Activated CD4-positive, alpha-beta T cell treated with anti-CD3 and anti-CD28 coated beads for 4 hours (primary cell): ENCODE data around the gene NBEA.
"Not testable (repeated sequence)": the region's sequence is repeated elsewhere in the genome, so short reads cannot be mapped to it uniquely, and the experiment has no call there.

Source experiments
- DNase-seq, 2 donors: peaks; one replicate each; pipeline ENCODE4 v3.0.0-alpha.2; 2020

NBEA gene

DNA sequence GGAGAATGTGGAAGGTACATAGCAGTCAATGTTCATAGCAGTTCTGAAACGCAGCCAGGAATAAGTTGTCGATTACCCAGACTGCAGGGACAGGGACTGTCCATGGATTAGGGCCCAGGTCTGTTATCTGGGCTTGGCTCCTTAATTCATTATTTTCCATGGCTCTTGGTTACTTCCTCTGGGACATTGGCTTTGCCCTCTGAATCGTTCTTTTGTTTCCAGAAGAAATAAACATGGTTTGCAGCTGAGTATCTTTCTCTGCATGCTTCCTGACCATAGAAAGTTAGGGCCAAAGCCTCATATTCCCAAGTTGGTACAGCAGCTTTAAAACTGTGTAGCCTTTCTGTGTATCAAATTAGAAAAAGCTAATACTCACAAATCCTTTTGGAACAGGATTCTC, 656.2 kb downstream of the NBEA start:
- DNase-seq: no peak

DNA sequence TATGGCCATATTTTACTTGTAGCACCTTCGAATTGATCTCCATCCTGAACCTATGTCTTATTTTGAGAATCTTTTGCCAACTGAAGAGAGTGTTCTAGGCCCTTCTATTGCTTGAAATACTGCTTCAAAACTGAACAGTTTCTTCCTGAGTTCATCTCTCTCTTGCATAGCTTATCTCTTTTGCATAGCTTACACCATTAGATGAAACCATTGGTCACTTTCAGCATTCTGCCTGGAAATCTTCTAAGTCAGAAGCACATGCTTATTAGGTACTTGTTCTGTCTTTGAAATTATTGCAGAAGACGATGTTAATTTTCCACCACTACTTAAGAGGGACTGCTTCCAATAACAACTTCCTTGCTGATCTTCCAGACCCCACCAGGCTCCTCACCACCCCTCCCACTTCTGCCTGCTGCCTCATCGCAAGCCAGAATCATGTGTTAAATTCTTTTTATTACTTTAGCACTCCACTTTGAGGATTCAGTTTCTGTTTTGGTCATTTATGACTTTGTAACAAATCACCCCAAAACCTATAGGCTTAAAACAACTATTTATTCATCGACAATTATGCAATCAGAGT, 656.8 kb downstream of the NBEA start:
- DNase-seq: no peak

DNA sequence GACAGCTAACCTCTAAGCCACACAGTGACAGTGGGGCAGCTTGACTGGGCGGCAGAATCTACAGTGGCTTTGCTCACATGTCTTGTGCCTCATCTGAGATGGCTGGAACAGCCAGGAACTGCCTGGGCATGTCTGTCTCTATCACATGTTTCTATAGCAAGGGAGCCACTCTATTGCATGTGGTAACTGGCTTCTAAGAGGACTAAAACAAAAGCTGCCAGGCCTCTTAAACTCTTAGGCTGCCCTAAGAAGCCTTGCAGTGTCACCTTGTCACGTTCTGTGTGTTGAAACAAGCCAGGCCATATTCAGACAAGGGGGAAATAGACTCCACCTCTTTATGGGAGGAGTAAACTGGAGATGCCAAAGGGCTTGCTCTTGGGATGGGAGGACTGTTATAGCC, 657.3 kb downstream of the NBEA start:
- no peak for DNase-seq

DNA sequence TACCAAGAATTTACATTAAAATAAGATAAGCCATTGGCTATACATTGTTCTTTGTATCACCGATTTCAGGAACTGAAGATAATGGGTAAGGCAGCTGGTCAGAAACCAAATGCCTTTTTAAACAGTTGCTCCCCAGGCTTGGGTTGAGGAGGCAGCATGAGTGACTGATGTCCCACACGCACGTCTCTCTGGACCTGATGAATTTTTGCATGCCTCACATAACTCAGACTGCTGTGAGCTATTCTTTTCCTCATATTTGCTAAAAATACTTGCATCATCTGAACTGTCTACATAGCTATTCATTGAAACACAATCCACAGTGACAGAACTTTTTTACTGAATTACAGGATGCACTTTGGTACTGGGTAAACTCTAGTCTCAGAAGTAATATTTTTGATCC, 658.1 kb downstream of the NBEA start:
- DNase-seq: no peak

DNA sequence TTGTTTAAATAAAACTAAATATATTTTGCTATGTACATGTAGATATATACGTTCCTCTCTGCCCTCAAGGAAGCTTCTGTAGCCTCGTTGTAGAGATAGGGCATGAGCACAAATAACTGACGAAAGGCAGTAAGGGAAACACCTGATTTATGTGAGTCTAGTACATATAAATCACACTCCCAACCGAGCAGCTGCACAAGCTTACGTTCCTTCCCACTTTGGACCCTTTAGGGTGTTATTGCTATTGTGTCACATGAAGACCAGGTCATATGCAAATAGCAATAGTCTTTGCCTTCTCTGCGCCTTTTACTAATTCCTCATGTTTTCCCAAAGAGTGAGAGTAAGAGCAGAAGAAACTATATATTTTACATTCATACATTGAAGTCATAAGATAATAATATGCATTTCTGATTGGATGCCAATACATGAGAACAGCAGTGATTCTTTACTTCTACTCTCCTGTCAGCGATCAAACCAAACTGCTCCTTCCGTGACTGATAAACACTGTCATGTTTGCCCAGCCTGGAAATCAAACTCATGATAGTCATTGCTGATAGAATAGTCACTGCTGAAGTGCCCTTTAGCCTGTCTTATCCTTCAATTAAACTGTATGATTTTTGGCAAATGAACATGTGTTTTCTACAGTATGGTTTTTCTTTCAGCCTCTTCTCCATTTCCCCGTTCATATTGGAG, 661.7 kb downstream of the NBEA start:
- no peak for DNase-seq

DNA sequence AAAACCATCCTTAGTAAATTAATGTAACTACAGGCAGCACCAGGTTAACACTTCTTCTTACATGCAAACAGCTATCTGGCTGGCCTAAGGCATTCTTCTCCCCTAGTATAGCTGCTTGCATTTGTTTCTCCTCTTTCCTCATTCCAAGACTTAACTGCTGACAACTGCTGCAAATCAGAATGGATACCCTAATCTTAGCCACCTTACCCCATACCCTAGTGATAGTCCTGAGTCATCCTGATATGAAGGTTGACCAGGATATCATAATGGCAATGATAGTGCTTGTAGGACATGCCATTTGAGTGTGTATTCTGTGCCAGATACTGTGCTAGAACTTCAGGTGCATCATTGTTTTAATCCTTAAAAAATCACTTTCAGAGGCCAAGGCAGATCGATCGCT, 672.6 kb downstream of the NBEA start:
- no peak for DNase-seq

DNA sequence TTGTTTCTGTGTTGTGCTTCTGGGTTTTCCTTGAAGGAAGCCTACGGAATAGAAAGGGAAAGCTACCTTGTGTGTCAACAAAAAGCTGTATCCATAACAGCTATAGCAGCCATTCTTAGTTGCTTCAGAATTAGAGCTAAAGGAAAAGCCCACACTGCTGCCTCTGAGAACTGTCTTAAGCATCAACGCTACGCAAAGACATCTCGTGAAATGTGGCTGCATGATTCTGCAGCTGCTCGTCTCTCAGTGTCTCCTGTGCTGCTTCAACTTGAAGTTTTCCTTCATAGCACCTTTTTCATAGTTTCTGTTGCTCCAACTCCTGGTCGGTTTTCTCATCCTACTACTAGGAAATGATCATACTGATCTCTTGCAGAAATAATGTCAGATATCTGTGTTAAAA, 675.4 kb downstream of the NBEA start:
- DNase-seq: no peak

DNA sequence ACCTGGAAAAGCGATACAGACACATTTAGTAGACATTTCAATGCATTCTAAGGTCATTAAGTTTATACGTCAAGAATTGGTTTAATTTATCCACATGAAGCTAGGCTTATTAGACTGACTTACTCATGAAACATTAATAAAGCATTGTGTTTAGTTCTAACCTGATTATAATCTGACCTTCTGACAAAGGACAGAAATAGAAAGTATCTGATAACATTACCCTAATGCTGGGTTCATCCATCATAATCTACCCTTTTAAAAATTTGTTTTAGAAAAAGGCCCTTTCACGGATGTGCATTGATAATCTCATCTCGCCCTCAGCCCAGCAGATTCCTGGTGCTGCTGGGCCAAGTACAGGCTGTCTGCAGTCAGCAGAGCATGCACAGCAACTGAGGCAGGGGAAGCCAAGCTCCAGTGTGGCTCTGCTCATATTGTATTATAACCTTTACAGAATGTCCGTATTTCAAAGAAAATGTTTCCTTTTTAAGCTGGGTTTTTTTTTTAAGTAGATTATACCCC, 676.6 kb downstream of the NBEA start:
- DNase-seq: no peak

DNA sequence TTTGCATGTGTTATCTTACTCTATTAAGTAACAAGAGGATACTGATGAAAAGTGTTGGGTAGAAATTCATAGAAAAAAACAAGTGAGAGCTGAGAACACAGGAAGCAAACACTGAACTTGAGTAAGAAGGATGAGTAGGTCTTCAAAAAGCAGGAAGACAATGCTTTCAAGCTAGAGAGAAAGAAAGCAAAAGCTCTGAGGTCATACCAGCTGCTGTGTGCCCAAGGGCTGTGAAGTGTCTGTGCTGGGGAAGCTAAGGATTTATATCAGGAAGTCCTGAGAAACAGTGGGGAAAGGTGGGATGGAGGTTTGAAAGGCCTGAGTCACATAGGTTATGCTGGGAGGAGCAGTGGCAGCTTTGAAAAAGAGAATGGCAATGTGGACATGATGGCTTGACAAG, 679.9 kb downstream of the NBEA start:
- DNase-seq: no peak

DNA sequence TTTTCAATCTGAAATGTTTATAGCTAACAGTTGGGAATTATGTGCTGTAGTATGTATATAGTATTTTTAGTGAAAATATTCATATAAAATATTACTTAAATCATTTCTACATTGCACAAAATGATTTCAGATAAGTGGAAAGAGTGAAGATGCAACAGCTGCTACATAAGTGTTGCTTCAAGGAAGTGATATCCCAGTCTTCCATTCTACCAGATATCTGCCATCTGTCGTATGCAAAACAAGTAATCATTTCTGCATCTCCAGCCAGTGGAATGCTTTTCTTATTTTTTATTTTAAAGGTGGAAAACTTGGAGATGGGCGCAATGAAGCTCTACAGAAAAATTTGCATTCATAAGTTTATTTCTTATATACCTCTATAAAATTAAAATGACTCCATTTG, 687.0 kb downstream of the NBEA start:
- no peak for DNase-seq

DNA sequence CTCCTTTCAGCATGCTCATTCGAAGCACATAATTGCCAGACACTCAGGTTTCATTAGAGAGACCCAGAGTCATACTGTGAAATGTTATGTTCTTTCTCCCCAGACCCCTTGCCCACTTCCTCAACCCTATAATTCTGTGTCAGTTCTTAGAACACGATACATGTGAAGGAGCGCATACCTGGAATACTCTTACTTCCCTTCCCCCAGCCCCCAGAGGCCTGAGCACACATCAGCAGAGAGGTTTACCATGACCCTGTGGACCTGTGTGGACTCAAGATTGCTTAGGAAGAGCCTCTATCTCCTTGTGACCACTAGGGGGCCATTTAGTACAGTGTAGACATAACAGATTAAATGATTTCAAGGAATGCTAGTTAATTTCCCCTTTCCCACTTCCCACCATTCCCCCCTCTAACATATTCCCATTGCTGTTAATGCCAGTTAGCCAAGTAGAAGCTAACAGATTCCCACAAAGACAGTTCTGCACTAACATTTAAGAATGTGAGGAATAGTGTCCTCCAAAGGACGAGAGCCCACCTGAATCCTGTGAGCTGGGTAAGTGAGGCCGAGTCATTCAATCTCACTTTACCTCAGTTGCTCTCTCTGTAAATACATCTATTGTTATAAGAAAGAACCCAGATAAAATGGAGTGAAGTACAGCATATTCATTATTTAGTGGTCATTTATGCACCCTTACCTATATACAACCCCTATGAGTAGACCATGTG, 688.6 kb downstream of the NBEA start:
- no peak for DNase-seq

DNA sequence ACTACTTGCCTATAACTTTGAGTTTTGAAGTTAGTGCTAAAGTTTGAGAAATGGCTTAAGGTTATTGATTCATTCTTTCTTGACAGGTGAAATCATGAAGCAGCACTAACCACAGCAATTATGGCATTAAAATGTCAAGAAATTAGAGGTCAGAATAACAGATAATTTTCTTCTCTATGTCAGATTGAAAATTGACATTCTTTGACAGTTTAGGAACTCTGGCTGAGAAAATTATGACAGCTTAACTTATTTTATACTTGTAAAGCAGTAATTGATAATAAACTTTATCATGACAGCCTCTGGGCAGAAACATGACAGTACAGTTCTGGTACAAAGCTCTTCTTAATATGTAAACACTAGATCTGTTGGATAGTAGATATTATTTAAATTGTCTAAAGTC, 689.6 kb downstream of the NBEA start:
- no peak for DNase-seq

DNA sequence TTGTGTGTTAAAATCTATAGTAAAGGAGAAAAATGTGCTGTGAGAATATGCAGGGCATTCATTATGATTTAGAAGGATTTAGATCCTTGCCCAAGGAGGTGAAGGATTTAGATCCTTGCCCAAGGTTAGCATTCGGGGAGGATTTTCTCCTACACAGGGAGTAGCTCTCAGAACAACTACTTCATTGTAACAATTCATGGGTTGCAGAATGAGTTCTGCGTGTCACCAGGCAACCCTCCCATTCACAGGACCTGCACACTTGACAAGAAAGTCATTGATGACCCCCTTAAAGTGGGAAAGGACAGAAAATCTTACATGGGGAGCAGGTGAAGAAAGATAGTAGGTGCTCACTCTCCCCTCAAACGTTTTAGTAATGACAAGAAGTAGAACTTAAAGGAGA, 701.6 kb downstream of the NBEA start:
- DNase-seq: no peak

DNA sequence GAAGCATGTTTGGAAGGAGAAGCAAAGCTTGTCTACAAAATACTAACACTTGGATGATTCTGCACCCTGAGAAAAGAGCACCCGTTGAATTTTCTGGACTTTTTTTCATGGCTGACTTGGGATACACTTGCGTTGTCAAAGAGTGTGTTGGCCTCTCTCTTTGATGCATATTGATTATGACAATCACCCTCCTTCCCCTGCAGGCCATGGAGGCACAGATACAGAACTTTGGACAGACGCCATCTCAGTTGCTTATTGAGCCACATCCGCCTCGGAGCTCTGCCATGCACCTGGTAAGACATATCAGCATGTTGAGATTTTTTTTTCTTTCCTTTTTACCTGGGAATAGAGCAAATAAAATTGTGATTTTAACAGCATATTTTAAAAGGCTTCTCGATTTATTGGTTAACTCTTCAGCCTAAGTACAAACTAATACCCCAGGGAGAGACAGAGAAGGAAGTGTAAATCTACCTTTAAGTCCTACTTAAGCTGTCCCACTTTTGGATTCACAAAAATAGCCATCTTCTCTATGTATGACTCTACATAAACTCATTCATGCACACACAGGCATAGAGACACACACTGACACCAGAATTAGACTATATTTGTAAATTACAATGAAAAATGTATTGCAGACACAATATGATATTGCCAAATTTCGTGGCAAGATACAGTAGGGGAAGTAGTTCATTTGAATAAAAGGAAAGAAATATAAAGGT, 704.1 kb downstream of the NBEA start:
- no peak for DNase-seq

DNA sequence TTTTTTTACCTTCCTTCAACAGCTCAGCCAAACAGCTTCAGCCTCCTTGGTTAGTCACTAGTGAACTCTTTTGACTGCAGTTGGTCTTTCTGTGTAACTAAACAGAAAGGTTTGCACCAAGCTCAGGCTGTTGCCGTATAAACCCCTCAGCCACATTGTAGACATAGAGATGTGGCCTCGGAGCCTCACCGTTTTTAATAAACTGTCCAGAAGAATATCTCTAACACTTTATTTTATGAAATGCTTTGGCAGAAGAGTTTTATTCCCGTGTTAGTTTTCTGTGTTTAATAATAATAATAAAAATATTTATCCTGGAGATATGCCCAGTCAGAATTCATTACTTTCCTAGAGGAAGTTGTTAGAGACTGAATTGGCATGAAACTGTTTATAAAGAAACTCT, 706.1 kb downstream of the NBEA start:
- no peak for DNase-seq

DNA sequence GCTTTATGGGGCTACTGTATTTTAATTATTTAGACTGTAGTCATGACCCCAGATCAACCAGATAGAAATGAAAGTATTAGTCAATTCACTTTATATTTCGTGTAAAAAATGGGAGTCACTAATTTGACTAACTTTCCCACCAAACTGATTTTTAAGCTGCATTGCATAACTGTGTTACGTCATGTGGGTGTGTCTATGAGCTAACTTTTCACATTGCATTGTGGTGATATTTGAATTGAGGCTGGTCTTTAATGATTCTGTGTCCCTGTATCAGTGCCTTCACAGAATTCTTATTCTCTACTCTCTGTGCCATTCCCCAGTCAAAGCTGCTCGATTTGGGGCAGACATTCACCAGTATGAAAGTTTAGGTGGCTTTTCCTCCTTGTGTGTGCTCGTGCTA, 707.1 kb downstream of the NBEA start:
- DNase-seq: no peak

DNA sequence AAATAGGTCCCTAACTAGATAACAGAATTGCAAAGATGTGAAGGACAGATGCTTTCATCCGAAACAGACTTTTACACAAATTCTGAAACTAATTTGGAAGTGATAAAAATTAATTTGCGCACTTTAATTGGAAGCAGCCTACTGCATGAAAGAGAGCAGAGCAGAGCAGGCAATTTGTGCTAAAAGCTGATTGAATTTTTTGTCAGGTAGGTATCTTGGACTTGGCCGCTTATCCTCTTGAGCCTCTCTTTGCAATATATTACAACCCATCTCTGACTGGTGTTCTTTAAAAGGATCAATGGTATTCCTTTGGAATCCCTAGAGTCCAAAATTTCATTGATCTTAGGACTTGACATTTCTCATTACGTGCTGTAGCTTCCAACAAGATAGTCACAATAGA, 717.7 kb downstream of the NBEA start:
- no peak for DNase-seq

DNA sequence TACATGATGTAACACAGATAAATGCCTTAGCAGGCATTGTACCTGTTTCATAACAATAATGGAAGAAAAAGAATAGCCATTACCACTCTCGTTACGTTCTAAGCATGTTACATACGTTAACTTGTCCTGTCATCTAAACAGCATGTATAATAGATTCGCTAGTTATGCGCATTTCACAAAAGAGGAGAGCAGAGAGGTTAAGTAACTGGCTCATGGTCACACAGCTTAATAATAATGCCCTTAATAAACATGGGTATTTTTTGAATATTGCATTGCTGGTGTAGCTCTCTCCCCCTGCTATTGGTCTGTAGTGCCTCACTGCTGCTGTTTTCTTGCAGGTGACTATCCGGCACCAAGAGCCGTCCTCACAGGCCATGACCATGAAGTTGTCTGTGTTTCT, 722.7 kb downstream of the NBEA start:
- no peak for DNase-seq

DNA sequence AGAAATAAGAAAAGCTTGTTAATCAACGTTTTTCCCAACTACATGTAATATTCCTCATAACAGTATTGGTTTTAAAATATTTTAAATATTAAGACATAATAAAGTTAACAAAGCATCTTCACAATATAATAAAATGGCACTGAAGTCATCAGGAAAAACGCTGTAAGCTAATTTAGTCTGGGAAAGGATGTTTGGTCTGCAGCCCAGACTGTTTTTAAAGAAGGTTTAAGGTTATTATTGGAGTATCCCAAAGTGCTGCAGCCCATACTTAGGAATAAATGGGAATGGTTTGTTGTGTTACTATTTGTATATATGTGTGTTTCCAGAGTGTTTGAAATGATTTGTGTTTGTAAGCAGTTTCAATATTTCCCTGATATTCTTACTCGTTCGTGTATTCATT, 727.3 kb downstream of the NBEA start:
- no peak for DNase-seq

DNA sequence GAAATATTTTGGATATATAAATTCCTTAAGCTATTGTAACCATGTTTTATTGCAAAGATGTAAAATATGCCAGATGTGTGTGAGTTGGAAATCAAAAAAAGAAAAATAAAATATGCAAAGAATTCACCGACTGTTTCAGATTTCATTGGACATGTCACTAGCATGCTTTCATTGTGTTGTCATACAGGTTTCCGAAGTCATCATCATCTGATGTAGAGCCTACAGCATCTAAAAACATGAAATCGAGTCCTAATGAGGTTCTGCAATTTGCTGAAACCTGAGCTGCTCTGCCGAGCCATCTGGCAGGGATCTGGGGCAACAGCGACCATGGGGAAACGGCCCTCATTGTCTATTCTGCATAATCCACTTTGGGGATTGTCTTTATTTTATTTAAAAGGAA, 730.5 kb downstream of the NBEA start:
- no peak for DNase-seq

DNA sequence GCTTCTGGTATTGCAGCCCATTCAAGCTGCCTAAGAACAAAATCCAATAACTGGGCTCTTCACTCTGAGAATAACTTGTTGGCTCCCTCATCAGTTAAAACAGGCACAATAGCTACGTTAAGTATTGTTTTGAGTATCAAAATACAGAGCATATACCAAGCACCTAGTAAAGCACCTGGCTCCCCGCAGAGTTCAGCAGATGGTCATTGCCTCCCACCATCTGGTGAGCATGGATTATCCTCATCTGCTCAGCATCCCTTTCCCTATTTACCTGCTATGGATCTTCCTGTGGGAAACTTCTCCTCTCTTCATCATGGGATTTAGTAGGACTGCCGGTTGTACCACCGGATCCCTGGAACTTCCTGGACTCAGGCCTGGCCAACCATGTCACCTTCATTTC, 733.6 kb downstream of the NBEA start:
- no peak for DNase-seq

DNA sequence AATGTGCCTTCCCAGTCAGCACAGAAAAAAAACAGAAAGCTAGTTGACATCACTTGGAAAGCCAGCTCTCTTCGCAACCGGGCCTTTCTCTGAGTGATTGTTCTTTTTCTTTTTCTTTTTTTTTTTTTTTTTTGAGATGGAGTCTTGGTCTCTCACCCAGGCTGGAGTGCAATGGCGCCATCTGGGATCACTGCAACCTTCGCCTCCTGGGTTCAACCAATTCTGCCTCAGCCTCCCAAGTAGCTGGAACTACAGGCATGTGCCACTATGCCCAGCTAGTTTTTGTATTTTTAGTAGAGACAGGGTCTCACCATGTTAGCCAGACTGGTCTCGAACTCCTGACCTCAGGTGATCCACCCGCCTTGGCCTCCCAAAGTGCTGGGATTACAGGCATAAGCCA, 735.8 kb downstream of the NBEA start:
- DNase-seq: not testable (repeated sequence)

DNA sequence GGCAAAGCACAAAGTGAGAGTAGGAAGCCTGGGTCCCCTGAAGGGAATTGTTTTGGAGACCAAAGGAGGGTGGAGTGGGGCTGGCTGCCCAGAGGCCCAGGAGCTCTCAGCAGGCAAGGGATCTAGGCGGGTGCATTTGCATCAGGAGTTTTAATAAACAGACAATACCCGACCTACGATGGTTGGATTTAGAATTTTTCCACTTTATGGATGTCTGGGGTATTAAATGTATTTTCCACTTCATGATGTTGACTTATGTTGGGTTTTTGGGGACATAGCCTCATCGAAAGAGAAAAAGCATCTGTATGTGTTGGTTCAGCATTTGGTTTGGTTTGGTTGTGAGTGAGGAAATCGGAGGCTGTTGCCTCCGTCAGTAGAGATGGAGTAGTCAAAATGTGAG, 739.6 kb downstream of the NBEA start:
- no peak for DNase-seq

DNA sequence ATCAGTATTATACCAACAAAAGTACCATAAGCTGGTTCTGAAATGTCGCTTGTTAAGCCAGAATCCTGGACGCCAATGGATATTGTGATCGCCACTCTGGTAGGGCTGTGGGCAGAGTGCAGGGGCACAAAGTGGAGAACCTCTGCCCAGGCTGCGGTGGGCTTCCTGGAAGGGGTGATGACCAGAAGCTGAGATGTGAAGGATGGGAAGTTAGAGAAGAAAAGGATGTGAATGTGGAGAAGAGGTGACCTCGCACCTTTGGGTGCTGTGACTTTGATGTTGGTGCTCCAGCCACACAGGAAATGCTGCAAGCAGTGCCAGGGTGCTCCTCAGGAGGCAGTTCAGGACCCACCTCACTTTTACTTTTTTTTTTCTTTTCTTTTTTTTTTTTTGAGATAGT, 742.4 kb downstream of the NBEA start:
- no peak for DNase-seq
